ENCODE data around the gene RPL27A. TPM values are rescaled to one million over a fixed set of nuclear protein-coding genes. Genes with fewer than 3 reads are reported as not detected.

The RPL27A gene
- total RNA-seq, 1 donor from 2014 or later: 724 TPM

GRCh38 chr11:8721609-8722500 is 39.3 kb downstream of the RPL27A start:
- no peak for DNase-seq

- DNase-seq: no peak
Measured at GRCh38 chr11:8722809-8723208, 40.2 kb downstream of the RPL27A start.

GRCh38 chr11:8723711-8724110 is 41.1 kb downstream of the RPL27A start:
- DNase-seq: no peak

GRCh38 chr11:8724682-8725081 is 42.1 kb downstream of the RPL27A start:
- no peak for DNase-seq

- no peak for DNase-seq
Measured at GRCh38 chr11:8726395-8726794, 43.8 kb downstream of the RPL27A start.

GRCh38 chr11:8728563-8728962 is 46.0 kb downstream of the RPL27A start:
- DNase-seq: no peak

GRCh38 chr11:8729067-8729466 is 46.5 kb downstream of the RPL27A start:
- DNase-seq: no peak

GRCh38 chr11:8729837-8730696 is 47.5 kb downstream of the RPL27A start:
- no peak for DNase-seq

- no peak for DNase-seq
Measured at GRCh38 chr11:8730697-8731020, 48.1 kb downstream of the RPL27A start.

GRCh38 chr11:8731647-8732323 is 49.2 kb downstream of the RPL27A start:
- no peak for DNase-seq

- DNase-seq: peak; percentile 25
Measured at GRCh38 chr11:8732324-8732670, 49.7 kb downstream of the RPL27A start.

- peak; percentile 70 for DNase-seq
Measured at GRCh38 chr11:8732748-8733241, 50.2 kb downstream of the RPL27A start.

- DNase-seq: no peak
Measured at GRCh38 chr11:8733852-8734251, 51.3 kb downstream of the RPL27A start.

- no peak for DNase-seq
Measured at GRCh38 chr11:8735094-8735493, 52.5 kb downstream of the RPL27A start.

GRCh38 chr11:8739309-8739793 is 56.8 kb downstream of the RPL27A start:
- no peak for DNase-seq

Other genes starting within 250 kb of the RPL27A start
- 0.51 and 1.1 TPM in 2 replicates for gene STK33, start 88.6 kb upstream of the RPL27A start, total RNA-seq
- 5.6 and 7.4 TPM in 2 replicates for gene TRIM66, start 127 bp upstream of the RPL27A start, total RNA-seq
- 26.5 and 32.6 TPM in 2 replicates for gene AKIP1, start 228.4 kb downstream of the RPL27A start, total RNA-seq

Data from dermis blood vessel endothelial cell (primary cell).